Measurements from ENCODE around the gene TMEM179. TPM values are rescaled to one million over a fixed set of nuclear protein-coding genes. Genes with fewer than 3 reads are reported as not detected.

TMEM179 gene
- total RNA-seq, 2 donors from 2014 or later, result 0.26 TPM; not detected in 1

DNA sequence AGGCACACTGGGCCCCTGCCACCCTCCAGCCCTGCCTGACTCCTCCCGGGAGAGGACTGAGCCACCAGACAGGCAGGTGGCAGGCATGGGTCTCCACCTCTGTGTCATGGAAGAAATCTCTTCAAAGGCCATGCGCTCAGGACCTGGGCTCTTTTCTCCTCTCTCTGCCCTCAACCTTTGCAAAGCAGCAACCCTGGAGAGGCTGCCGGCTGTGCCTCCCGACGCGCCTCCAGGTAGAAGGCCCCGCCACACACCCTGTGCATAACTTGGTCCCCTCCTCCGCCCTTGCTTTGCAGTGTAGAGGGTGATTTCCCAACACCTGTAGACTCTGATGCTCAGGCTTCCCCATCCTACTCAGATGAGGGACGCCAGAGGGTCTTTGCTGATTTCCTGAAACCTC lies 28.2 kb upstream of the TMEM179 start:
- H3K4me1 Mint-ChIP-seq, result no peaks in the 10 kb centered on the region
- peaks cover 4% of the 10 kb centered on the region for H3K9me3 Mint-ChIP-seq
- peaks cover 6% of the 10 kb centered on the region for H3K27me3 Mint-ChIP-seq
- H3K4me3 Mint-ChIP-seq, result no peak overlapping the region
- H3K36me3 Mint-ChIP-seq (ENCODE audit: low read depth), result no peaks in the 10 kb centered on the region
- no peak overlapping the region for H3K27ac Mint-ChIP-seq
- ATAC-seq (replicated peaks), result no peak

DNA sequence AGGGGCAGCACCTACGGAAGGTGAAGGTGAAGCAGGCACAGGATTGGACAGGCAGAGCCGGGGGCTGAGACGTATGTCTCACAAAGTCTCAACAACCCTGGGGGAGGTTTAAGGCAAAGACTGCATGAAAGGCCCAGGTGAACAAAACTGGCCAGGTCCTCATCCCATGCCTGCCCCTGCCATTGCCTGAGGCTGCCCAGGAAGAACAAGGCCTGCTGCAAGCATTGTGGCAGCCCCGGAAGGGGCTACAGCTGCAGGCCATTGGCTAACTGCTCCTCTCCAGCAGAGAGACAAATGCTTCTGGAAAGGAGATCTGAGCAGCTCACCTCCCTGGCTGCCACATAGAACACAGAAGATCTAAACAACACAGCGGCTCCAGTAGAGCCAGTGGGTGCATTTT lies 20.4 kb upstream of the TMEM179 start:
- H3K27ac Mint-ChIP-seq, result no peak overlapping the region
- no peaks in the 10 kb centered on the region for H3K36me3 Mint-ChIP-seq (ENCODE audit: low read depth)
- ATAC-seq (replicated peaks), result no peak
- H3K4me3 Mint-ChIP-seq, result no peak overlapping the region
- no peaks in the 10 kb centered on the region for H3K4me1 Mint-ChIP-seq
- H3K27me3 Mint-ChIP-seq, result peaks cover 36% of the 10 kb centered on the region
- H3K9me3 Mint-ChIP-seq, result peaks cover 11% of the 10 kb centered on the region

DNA sequence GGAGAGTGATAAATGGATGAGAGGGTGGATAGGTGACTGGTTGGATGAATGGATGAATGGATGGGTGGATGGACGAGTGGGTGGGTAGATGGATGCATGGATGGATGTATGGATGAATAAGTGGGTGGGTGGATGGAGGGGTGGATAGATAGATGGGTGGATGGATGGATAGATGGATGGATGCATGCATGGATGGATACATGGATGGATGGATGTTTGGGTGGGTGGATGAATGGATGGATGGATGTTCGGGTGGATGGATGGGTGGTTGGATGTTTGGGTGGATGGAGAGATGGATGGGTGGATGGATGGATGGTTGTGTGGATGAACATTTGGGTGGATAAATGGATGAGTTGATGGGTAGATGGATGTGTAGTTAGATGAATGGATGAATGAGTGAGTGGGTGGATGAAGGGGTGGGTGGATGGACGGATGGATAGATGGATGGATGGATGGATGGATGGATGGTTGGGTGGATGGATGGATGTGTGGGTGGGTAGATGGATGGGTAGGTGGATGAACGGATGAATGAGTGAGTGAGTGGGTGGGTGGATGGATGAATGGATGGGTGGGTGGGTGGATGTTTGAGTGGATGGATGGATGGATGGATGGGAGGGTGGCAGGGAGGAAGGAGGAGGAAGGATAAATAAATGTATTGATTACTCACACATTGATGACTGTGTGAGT lies 9.7 kb upstream of the TMEM179 start:
- Mint-ChIP-seq H3K4me3 (no peak overlapping the region), H3K27ac (no peak overlapping the region), H3K4me1 (no peaks in the 10 kb centered on the region), H3K36me3 (ENCODE audit: low read depth) (no peaks in the 10 kb centered on the region), H3K27me3 (peaks cover 49% of the 10 kb centered on the region), H3K9me3 (no peaks in the 10 kb centered on the region)
- no peak for ATAC-seq (replicated peaks)

DNA sequence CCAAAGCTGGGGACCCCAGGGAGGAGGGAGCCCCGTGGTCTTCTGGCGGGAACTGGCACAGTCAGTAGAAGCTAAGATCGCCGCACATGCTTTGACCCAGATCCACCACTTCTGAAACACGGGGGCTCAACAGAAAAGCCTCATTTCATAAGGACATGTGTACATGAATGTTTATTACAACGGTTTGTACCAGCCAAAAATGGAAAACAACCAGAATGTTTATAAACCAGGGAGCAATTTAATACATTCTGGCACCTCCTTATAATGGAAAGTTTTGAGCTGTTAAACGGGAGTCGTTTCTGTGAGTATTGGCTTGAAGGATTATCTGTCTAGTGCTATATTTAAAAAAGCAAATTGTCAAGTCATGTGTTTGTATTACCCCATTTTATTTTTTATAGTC lies 7.3 kb upstream of the TMEM179 start:
- peaks cover 53% of the 10 kb centered on the region for H3K27me3 Mint-ChIP-seq
- no peak overlapping the region for H3K27ac Mint-ChIP-seq
- no peaks in the 10 kb centered on the region for H3K9me3 Mint-ChIP-seq
- no peak for ATAC-seq (replicated peaks)
- H3K4me3 Mint-ChIP-seq, result no peak overlapping the region
- H3K4me1 Mint-ChIP-seq, result no peaks in the 10 kb centered on the region
- no peaks in the 10 kb centered on the region for H3K36me3 Mint-ChIP-seq (ENCODE audit: low read depth)

DNA sequence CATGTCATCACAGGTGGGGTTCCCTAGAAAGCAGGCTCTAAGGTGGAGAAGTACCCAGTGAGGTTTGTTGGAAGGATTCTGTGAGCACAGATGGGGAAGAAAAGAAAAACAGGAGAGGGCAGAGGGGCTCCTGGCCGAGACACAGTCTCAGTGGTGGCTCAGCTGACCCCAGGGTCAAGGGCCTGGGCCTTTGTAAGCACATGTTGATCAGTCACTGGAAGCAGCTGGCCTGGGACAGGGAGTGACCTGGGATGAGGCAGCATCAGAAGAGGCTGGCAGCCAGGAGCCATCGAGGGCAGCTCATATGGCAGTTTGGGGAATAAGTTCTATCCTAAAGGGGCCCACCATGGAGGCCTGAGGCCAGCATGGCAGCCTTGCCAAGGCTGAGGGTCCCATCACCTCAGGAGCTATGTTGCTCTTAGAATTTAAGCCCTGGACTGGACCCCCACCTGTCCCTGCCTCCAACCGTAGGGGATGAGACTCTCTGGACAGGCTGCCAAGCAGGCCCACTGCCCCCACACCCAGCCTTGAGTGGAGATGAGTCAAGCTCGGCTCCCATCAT lies 6.3 kb upstream of the TMEM179 start:
- Mint-ChIP-seq H3K4me3 (no peak overlapping the region), H3K9me3 (no peaks in the 10 kb centered on the region), H3K27ac (no peak overlapping the region), H3K27me3 (peaks cover 55% of the 10 kb centered on the region), H3K36me3 (ENCODE audit: low read depth) (no peaks in the 10 kb centered on the region), H3K4me1 (no peaks in the 10 kb centered on the region)
- ATAC-seq (replicated peaks), result no peak

DNA sequence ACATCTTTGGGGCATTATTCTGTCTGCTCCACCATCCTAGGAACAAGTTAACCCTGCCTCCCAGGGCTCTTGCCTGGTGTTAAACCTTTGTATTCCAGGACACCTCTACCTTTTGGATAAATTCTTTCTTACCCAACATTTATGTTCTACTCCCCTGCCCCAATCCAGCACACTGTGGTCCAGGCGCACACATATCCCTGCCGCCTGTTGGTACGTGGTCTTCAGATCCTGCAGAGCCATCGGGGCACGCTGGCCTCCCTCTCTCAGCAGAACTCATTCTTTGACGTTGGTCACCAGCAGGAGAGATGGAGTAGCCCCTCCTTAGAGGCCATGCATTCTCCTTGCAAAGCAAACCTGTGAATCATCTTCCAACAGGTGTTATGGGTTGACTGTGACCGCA lies 5.1 kb upstream of the TMEM179 start:
- H3K9me3 Mint-ChIP-seq, result no peaks in the 10 kb centered on the region
- no peak overlapping the region for H3K27ac Mint-ChIP-seq
- ATAC-seq (replicated peaks), result no peak
- no peaks in the 10 kb centered on the region for H3K36me3 Mint-ChIP-seq (ENCODE audit: low read depth)
- no peaks in the 10 kb centered on the region for H3K4me1 Mint-ChIP-seq
- H3K4me3 Mint-ChIP-seq, result no peak overlapping the region
- peaks cover 64% of the 10 kb centered on the region for H3K27me3 Mint-ChIP-seq

DNA sequence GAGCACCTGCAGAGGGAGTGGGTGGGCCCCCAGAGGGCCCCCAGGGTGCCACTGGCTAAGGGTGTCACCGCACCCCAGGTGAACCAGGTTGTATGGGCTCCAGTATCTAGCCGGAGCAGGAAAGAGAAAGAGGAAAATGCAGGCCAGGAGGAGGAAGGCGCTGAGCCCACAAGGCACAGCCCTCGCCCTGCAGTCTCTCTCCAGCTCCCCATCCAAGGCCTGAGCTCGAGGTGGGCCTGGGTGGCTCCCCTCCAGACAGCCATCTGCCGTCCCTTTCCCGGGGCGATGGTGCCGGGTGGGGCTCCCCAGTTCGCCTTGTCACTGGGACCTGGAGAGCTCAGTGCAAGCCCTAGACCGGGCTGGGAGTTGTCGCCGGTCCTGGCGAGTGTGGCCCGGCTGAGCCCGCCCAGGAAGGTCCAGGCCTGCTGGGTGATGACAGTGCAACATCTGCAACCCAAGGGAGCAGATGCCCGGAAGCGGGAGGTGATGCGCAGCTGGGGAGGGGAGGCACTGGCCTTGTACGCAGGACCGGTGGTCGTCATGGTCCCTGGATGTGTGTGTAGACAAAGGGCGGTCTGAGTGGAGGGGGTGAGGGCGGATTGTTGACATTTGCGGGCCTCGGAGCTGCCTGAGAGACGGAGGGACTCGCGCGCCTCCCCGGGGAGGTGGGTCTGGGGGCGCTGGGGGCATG lies 716 bp downstream of the TMEM179 start:
- H3K36me3 Mint-ChIP-seq (ENCODE audit: low read depth), result no peaks in the 10 kb centered on the region
- no peak overlapping the region for H3K4me3 Mint-ChIP-seq
- no peak overlapping the region for H3K27ac Mint-ChIP-seq
- H3K4me1 Mint-ChIP-seq, result no peaks in the 10 kb centered on the region
- no peaks in the 10 kb centered on the region for H3K9me3 Mint-ChIP-seq
- no peak for ATAC-seq (replicated peaks)
- peaks cover 48% of the 10 kb centered on the region for H3K27me3 Mint-ChIP-seq

DNA sequence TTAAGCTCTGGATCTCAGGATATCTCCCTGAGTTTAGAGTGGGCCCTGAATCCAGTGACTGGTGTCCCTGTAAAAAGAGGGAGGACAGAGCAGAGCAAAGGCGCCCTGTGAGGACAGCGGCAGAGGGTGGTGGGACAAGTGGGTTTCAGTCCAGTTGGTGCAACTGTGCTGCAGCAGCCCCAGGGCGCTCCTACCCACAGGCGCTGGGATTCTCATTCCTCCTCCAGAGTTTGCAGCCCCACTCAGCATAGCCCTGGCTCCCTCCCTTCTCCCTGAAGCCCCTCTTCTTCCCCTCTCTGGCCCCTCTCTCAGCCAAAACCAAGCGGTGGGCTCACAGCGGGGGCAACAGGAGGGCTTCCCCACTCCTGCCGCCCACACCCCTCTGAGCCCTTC lies 1.6 kb downstream of the TMEM179 start:
- no peaks in the 10 kb centered on the region for H3K36me3 Mint-ChIP-seq (ENCODE audit: low read depth)
- no peaks in the 10 kb centered on the region for H3K9me3 Mint-ChIP-seq
- no peak overlapping the region for H3K27ac Mint-ChIP-seq
- H3K4me1 Mint-ChIP-seq, result no peaks in the 10 kb centered on the region
- ATAC-seq (replicated peaks), result no peak
- H3K4me3 Mint-ChIP-seq, result no peak overlapping the region
- peaks cover 40% of the 10 kb centered on the region for H3K27me3 Mint-ChIP-seq

DNA sequence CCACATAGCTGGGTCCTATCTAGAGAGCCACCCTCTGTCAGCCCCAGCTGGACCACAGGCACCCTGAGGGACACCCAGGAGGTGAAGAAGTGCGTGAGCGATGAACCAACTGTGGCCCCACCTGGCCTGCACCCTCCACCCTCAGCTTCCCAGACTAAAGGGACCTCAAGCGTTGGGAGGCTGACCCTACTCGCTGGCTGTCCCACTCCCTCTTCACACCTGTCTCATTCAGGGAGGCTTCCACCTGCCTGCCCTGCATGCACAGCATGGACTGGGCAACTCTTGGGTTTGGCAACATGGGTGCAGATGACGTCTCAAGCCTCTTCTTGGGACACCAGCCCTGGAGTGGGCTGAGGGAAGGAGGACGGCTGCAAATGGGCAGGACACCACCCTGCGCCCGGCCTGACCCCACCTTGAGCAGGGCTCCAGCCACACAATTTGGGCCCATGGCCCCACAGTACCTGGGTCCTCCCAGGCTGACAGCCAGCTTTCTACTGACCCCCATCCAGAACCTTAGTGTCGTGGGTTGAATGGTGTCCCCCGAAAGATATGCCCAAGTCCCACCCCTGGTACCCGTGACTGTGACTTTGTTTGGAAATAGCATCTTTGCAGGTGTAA lies 2.1 kb downstream of the TMEM179 start:
- Mint-ChIP-seq H3K27me3 (peaks cover 35% of the 10 kb centered on the region), H3K9me3 (no peaks in the 10 kb centered on the region), H3K36me3 (ENCODE audit: low read depth) (no peaks in the 10 kb centered on the region), H3K27ac (no peak overlapping the region), H3K4me3 (no peak overlapping the region), H3K4me1 (no peaks in the 10 kb centered on the region)
- ATAC-seq (replicated peaks), result no peak

DNA sequence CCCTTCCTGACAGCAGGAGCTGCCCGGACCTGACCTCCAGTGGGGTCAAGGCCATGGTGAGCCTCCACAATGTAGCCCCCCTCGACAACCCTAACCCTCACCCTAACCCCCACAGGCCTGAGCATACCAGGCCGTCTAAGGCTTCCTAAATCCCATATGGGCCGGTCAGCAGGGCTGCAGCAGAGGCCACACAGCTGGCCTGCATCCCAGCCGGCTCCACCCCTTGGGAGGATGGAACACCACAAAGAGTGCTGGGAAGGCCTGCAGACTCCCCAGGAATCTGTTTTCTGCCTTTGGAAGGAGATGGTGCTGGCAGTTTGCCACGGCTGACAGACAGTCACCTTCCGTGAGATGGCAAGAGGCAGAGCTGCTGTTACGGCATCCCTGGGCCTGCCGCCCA lies 2.8 kb downstream of the TMEM179 start:
- Mint-ChIP-seq H3K27me3 (peaks cover 29% of the 10 kb centered on the region), H3K36me3 (ENCODE audit: low read depth) (no peaks in the 10 kb centered on the region), H3K27ac (no peak overlapping the region), H3K4me3 (no peak overlapping the region), H3K4me1 (no peaks in the 10 kb centered on the region), H3K9me3 (no peaks in the 10 kb centered on the region)
- no peak for ATAC-seq (replicated peaks)

DNA sequence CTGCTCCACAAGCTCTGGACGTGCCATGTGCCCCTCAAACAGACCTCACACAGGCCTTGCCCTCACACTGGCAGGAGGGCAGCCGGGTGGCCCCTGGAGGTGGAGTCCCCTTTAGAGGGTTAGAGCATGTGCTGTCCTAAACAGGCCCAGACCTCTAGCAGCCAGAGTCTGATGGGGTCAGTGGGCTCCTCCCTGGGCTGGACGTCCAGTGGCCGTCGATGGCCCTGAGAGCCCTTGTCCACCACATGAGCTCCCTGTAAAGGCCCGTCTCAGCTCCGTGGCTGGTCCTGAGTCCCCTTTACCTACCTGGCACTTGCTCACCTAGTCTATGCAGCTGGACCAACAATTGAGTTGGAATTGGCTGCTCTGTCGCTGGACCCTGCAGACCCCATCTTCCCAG lies 3.8 kb downstream of the TMEM179 start:
- Mint-ChIP-seq H3K4me3 (no peak overlapping the region), H3K9me3 (no peaks in the 10 kb centered on the region), H3K27ac (no peak overlapping the region), H3K27me3 (peaks cover 28% of the 10 kb centered on the region), H3K4me1 (no peaks in the 10 kb centered on the region), H3K36me3 (ENCODE audit: low read depth) (no peaks in the 10 kb centered on the region)
- ATAC-seq (replicated peaks), result no peak

DNA sequence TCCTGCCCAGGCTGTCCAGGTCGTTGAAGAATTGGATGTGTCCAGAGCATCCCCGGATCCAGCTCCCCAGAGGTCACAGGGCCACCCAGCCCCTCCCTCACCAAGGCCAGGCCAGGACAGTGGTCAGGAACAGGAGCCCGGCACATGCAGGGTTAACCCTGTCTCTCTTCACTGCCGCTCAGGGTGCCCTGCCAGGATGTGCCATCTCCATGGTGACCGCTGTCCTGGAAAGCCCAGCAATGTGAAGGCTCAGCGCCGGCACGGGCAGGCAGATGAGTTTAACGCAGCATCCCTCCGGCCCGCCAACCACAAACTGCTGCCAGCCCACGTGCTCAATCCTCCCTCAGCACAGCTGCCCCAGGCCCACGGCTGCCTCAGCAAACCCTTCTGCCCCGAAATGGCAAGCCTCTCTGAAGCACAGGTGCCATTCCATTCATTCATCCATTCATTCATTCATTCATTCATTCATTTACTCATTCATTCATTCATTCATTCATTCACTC lies 4.4 kb downstream of the TMEM179 start:
- no peak for ATAC-seq (replicated peaks)
- H3K36me3 Mint-ChIP-seq (ENCODE audit: low read depth), result no peaks in the 10 kb centered on the region
- H3K4me3 Mint-ChIP-seq, result no peak overlapping the region
- H3K27me3 Mint-ChIP-seq, result peaks cover 24% of the 10 kb centered on the region
- H3K4me1 Mint-ChIP-seq, result no peaks in the 10 kb centered on the region
- no peak overlapping the region for H3K27ac Mint-ChIP-seq
- no peaks in the 10 kb centered on the region for H3K9me3 Mint-ChIP-seq

DNA sequence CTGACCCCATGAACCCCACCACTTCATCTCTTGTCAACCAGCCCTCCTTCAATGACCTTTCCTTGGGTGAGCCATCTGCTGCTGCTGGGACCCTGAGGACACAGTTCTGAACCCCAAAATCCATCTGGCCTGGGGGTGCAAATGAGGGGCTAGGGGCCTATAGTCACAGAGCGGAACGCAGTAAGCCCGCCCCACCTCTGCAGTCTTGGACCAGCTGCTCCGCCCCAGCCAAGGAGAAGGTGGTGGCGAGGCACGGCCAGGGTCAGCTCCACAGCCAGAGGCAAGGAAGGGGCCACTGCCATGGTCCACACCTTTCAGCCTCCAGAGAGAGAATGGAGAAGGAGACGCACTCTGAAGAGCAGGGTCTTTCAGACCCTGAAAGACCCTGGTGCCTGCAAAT lies 5.1 kb downstream of the TMEM179 start:
- H3K27me3 Mint-ChIP-seq, result peaks cover 20% of the 10 kb centered on the region
- no peak overlapping the region for H3K27ac Mint-ChIP-seq
- no peak overlapping the region for H3K4me3 Mint-ChIP-seq
- H3K9me3 Mint-ChIP-seq, result no peaks in the 10 kb centered on the region
- no peaks in the 10 kb centered on the region for H3K4me1 Mint-ChIP-seq
- no peaks in the 10 kb centered on the region for H3K36me3 Mint-ChIP-seq (ENCODE audit: low read depth)
- no peak for ATAC-seq (replicated peaks)

DNA sequence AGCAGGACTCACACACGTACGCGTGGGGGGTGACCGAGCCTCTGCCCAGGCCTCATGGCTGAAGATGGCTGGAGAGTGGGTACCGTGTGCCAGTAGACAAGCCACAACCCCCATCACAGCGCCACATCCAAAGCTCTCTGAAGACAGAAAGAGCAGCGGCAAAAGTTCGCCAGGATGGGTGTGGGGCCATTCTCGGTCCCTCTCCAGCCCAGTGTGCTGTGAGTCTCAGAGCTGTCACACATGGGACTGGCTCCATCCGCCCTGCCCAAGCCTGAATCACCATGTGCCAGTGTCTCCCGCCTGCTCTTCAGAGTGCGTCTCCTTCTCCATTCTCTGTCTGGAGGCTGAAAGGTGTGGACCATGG lies 5.7 kb downstream of the TMEM179 start:
- Mint-ChIP-seq H3K27ac (no peak overlapping the region), H3K27me3 (peaks cover 17% of the 10 kb centered on the region)
- no peak for ATAC-seq (replicated peaks)

More for the DNA sequence above, 5.7 kb downstream of the TMEM179 start:
- no peaks in the 10 kb centered on the region for H3K36me3 Mint-ChIP-seq (ENCODE audit: low read depth)
- H3K4me1 Mint-ChIP-seq, result no peaks in the 10 kb centered on the region
- H3K9me3 Mint-ChIP-seq, result no peaks in the 10 kb centered on the region
- no peak overlapping the region for H3K4me3 Mint-ChIP-seq
